GM23338 (cell line): Measurements from ENCODE around the gene DCUN1D2. TPM values are rescaled to one million over a fixed set of nuclear protein-coding genes. Genes with fewer than 3 reads are reported as not detected.

Experiments
- ATAC-seq: fragments of 200-7000 bp; cut with Tn5 transposase; 3 replicates; pipeline ENCODE4 v1.9.1; 2020
- DNase-seq: peaks from one replicate; pipeline ENCODE4 v3.0.0-alpha.2; 2015; ENCODE audit warnings: low spot score
- H2AFZ ChIP-seq: fragments of 200-600 bp; sonication (generic); 2 replicates; pipeline ENCODE4 v1.8.0; 2016; ENCODE audit warnings: antibody characterized with exemption, mild to moderate bottlenecking, moderate library complexity
- H3F3A ChIP-seq: fragments of 200-600 bp; sonication (generic); replicated peaks from 2 replicates; pipeline ENCODE4 v1.8.0; 2017; ENCODE audit warnings: antibody characterized with exemption, mixed run types, low read depth
- H3K27ac ChIP-seq: fragments of 200-600 bp; sonication (generic); 2 replicates; pipeline ENCODE4 v1.6.1; 2016; ENCODE audit warnings: low read depth
- H3K27me3 ChIP-seq: fragments of 200-600 bp; sonication (generic); 2 replicates; pipeline ENCODE4 v1.8.0; 2016; ENCODE audit warnings: mild to moderate bottlenecking, mixed run types, moderate library complexity; ENCODE audit not compliant: insufficient read depth
- H3K36me3 ChIP-seq: fragments of 200-600 bp; sonication (generic); 2 replicates; pipeline ENCODE4 v1.8.0; 2016; ENCODE audit warnings: mild to moderate bottlenecking; ENCODE audit not compliant: insufficient read depth
- H3K4me1 ChIP-seq: fragments of 200-600 bp; sonication (generic); 2 replicates; pipeline ENCODE4 v1.8.0; 2016; ENCODE audit warnings: mild to moderate bottlenecking, moderate library complexity; ENCODE audit not compliant: insufficient read depth
- H3K4me2 ChIP-seq: fragments of 200-600 bp; sonication (generic); 2 replicates; pipeline ENCODE4 v1.7.1; 2017; ENCODE audit warnings: mixed run types
- H3K4me3 ChIP-seq: fragments of 200-600 bp; sonication (generic); 2 replicates; pipeline ENCODE4 v1.6.1; 2016; ENCODE audit warnings: mixed run types
- H3K79me2 ChIP-seq: fragments of 200-600 bp; sonication (generic); replicated peaks from 2 replicates; pipeline ENCODE4 v1.8.0; 2017; ENCODE audit warnings: mild to moderate bottlenecking; ENCODE audit not compliant: insufficient read depth
- H3K9me2 ChIP-seq: fragments of 200-600 bp; sonication (generic); 2 replicates; pipeline ENCODE4 v1.8.0; 2017; ENCODE audit not compliant: insufficient read depth
- H4K20me1 ChIP-seq: fragments of 200-600 bp; sonication (generic); replicated peaks from 2 replicates; pipeline ENCODE4 v1.8.0; 2017; ENCODE audit warnings: mild to moderate bottlenecking; ENCODE audit not compliant: insufficient read depth
- H3K27ac Mint-ChIP-seq: 2 replicates; pipeline ENCODE4 v1.8.0; 2020; ENCODE audit warnings: inconsistent platforms, mild to moderate bottlenecking, moderate library complexity, mixed read lengths
- H3K27me3 Mint-ChIP-seq: 3 replicates; pipeline ENCODE4 v1.8.0; 2022; ENCODE audit warnings: low read depth, mild to moderate bottlenecking, moderate library complexity, mixed read lengths, inconsistent platforms; ENCODE audit not compliant: insufficient read depth, poor library complexity
- H3K36me3 Mint-ChIP-seq: 3 replicates; pipeline ENCODE4 v1.8.0; 2021; ENCODE audit warnings: low read depth, mild to moderate bottlenecking, inconsistent platforms, moderate library complexity, mixed read lengths
- H3K4me1 Mint-ChIP-seq: 3 replicates; pipeline ENCODE4 v1.8.0; 2020; ENCODE audit warnings: mild to moderate bottlenecking, inconsistent platforms, mixed read lengths
- H3K4me3 Mint-ChIP-seq: 3 replicates; pipeline ENCODE4 v1.8.0; 2021; ENCODE audit warnings: moderate library complexity, mild to moderate bottlenecking, inconsistent platforms, mixed read lengths
- H3K9me3 Mint-ChIP-seq: 3 replicates; pipeline ENCODE4 v1.8.0; 2020; ENCODE audit warnings: moderate library complexity, mild to moderate bottlenecking, inconsistent platforms, mixed read lengths
- CREB1 ChIP-seq: fragments of 250-450 bp; sonication (Bioruptor Pico); IDR thresholded peaks from 2 replicates; pipeline ENCODE4 v1.5.0; 2020; ENCODE audit warnings: low read depth, mild to moderate bottlenecking, moderate library complexity
- ETS1 ChIP-seq: IDR thresholded peaks from 2 replicates; pipeline ENCODE4 v1.6.1; 2016; ENCODE audit warnings: antibody characterized with exemption
- EZH2phosphoT487 ChIP-seq: fragments of 200-600 bp; sonication (generic); IDR thresholded peaks from one replicate; pipeline ENCODE4 v1.8.1; 2018; ENCODE audit warnings: antibody characterized with exemption; ENCODE audit not compliant: unreplicated experiment
- JUNB ChIP-seq: IDR thresholded peaks from one replicate; pipeline ENCODE4 v1.6.1; 2016; ENCODE audit warnings: antibody characterized with exemption; ENCODE audit not compliant: unreplicated experiment
- NANOG ChIP-seq: IDR thresholded peaks from 2 replicates; pipeline ENCODE4 v1.6.1; 2016; ENCODE audit warnings: antibody characterized with exemption, borderline replicate concordance
- REST ChIP-seq: IDR thresholded peaks from one replicate; pipeline ENCODE4 v1.6.1; 2018; ENCODE audit warnings: antibody characterized with exemption; ENCODE audit not compliant: unreplicated experiment
- STAT1 ChIP-seq: IDR thresholded peaks from one replicate; pipeline ENCODE4 v1.6.1; 2016; ENCODE audit warnings: antibody characterized with exemption; ENCODE audit not compliant: unreplicated experiment
- ZNF114 ChIP-seq: fragments of 250-450 bp; sonication (Bioruptor Pico); IDR thresholded peaks from 2 replicates; pipeline ENCODE4 v1.5.0; 2020; ENCODE audit warnings: mild to moderate bottlenecking, moderate library complexity
- polyA plus RNA-seq: library from polyadenylated mRNA; unstranded; fragments of >200 nt; fragmentation: Nextera tagmentation; extraction: Ambion mirVana; gene quantifications from 2 replicates; pipeline ENCODE4 v1.2.1, GENCODE V29; 2016
- total RNA-seq: library from RNA; depleted of rRNA; stranded (reverse); fragments of >200 nt; shearing (Covaris generic); gene quantifications from 2 replicates; pipeline ENCODE4 v1.2.3, GENCODE V29; 2014
- TF ChIP-seq, protein P1 (sequence below), 2 experiments: fragments of 200-600 bp in 1 of 2; sonication (generic) in 1 of 2; conservative IDR thresholded peaks; 2 replicates each; pipeline versions ENCODE4 v1.5.1 to v1.6.1; 2016 to 2017; ENCODE audit warnings: antibody characterized with exemption in 2 of 2, low read depth in 2 of 2, mild to moderate bottlenecking in 2 of 2, moderate library complexity in 1 of 2

Gene DCUN1D2
- total and polyA plus RNA-seq, 2 experiments from 2014 or later = 12.3 to 38.0 TPM

DNA sequence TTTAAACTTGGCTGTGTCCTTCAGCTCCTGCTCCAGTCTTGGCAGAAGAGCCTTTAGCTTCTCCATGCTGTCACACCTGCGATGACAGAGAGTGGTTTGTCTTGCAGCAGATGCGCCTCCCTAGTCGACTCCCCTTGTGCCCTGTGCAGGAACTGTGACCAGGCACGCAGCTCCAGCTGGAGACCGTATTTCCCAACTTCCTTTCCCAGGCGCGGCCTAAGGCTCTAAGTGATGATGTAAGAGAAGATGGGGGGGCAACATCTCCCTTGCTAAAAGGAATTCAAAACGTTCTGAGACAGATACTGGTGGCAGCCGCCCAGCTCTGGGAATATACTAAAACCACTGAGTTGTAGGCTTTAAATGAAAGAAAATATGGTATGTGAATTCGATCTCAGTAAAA is 16.3 kb downstream of the DCUN1D2 start (continued):
- TF ChIP-seq STAT1 (no peak), ZNF114 (CRISPR knock-in tag) (no peak), EZH2phosphoT487 (no peak), REST (no peak)
- TF ChIP-seq, protein P1, sequence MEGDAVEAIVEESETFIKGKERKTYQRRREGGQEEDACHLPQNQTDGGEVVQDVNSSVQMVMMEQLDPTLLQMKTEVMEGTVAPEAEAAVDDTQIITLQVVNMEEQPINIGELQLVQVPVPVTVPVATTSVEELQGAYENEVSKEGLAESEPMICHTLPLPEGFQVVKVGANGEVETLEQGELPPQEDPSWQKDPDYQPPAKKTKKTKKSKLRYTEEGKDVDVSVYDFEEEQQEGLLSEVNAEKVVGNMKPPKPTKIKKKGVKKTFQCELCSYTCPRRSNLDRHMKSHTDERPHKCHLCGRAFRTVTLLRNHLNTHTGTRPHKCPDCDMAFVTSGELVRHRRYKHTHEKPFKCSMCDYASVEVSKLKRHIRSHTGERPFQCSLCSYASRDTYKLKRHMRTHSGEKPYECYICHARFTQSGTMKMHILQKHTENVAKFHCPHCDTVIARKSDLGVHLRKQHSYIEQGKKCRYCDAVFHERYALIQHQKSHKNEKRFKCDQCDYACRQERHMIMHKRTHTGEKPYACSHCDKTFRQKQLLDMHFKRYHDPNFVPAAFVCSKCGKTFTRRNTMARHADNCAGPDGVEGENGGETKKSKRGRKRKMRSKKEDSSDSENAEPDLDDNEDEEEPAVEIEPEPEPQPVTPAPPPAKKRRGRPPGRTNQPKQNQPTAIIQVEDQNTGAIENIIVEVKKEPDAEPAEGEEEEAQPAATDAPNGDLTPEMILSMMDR (conservative IDR thresholded peaks at IDR 0.05; ENCODE audit: low read depth in 2 of 2) = no peak

DNA sequence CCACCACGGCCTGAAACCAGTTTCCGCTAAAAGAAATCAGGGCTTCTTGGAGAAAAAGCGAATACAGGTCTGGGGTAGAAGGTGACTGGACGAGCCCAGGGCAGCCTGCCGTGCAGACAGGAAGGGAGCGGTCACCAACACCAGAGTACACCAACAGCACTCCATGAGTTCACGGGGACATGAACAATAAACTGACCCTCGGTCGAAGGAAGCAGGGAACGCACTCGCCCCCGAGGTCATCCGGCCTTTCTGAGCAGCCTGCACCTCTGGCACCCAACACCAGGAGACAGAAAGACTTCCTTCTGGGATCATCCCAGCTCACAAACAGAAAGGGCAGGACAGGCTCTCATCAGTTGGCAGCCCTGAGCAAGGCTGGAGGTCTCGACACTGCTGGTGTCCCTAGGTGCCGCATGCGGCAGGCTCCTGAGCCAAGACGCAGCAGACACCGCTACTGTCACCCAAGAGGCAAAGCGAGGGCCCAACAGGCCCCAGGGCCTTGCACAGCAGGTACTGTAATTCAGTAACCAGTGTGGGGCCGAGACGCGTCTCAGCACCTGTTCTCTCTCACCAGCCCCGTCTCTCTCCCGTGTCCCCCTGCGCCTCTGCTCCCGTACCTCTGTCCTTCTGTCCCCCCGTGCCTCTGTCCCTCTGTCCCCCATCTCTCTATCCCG is 18.0 kb downstream of the DCUN1D2 start:
- DNase-seq (no peak), ATAC-seq (peak; percentile 13; the same call in 2 of the 3 replicates)
- peaks cover 31% of the 10 kb centered on the region for H3K36me3 ChIP-seq
- peaks cover 12% of the 10 kb centered on the region for H3K4me1 ChIP-seq
- Mint-ChIP-seq H3K4me1 (peaks cover 18% of the 10 kb centered on the region), H3K4me3 (no peak overlapping the region), H3K27me3 (peaks cover 9% of the 10 kb centered on the region), H3K9me3 (no peaks in the 10 kb centered on the region), H3K27ac (peak overlapping the region; percentile 57), H3K36me3 (peaks cover 57% of the 10 kb centered on the region)
- no peak overlapping the region for H3K4me2 ChIP-seq
- peaks cover 17% of the 10 kb centered on the region; the same call in 1 of the 2 replicates for H4K20me1 ChIP-seq
- H3K27me3 ChIP-seq = no peaks in the 10 kb centered on the region
- TF ChIP-seq CREB1 (no peak), ETS1 (no peak), JUNB (no peak), REST (no peak), NANOG (no peak)
- TF ChIP-seq, protein P1 (conservative IDR thresholded peaks at IDR 0.05; ENCODE audit: low read depth in 2 of 2) = no peak
- H3F3A ChIP-seq = peaks cover 11% of the 10 kb centered on the region; the same call in 1 of the 2 replicates
- H3K79me2 ChIP-seq = peaks cover 54% of the 10 kb centered on the region
- no peak overlapping the region; the same call in 1 of the 2 replicates for H3K27ac ChIP-seq
- no peak overlapping the region for H2AFZ ChIP-seq
- H3K9me2 ChIP-seq = no peaks in the 10 kb centered on the region
- H3K4me3 ChIP-seq = no peak overlapping the region
